ENCODE measurements around the gene CLIP1. TPM values are rescaled to one million over a fixed set of nuclear protein-coding genes. Genes with fewer than 3 reads are reported as not detected.
"Not testable (repeated sequence)": the region's sequence is repeated elsewhere in the genome, so short reads cannot be mapped to it uniquely, and the experiment has no call there.

CLIP1 gene
- total and polyA plus RNA-seq, 12 donors: 36.3 to 135 (median 97.9) TPM

DNA sequence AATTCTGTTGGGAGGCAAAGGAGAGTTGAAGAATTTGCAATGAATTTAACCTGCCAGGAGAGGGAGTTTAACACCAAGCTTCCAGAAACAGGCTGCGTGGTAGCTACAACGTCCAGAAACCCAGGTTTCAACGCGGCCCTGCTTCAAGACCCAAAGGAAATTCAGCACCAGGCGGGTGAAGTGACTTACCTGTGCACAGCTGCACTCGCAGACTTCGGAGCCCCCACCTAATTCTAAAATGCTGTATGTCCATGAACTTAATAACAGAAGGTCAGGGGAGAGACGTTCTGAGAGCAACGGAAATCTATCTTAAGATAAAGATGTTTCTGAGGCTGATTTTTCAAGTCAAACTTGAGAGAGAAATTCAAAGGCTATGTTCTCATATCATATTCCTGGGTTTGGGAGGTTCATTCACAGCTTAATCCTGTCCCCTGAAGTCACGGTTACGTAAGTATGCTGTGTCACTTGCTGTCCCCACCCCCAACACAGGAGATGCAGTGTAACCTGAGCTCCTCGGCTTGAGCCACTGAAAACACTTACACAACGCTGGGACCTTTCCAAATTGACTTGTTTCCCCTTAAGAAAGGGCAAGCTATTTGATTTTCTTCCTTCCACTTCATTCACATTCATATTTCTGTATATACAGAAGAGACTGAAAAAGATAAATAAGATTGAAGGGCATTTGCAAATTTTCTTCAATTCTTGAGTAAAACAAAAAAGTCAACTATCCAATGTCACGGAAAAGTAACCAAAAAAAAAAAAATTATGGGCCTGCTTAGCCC, 22.7 kb downstream of the CLIP1 start:
- WGBS, 2 donors: 20 to 22% methylated on average over 14 of the region's 14 CpGs
- peak; percentile 81 to 93 (median 91) for ATAC-seq
- H3K4me1 ChIP-seq: peaks cover 3 to 42% (median 19%) of the 10 kb centered on the region in 9 donors
- H3K4me3 ChIP-seq: peak overlapping the region in 7 of 10 donors; percentile 11 to 35 (median 28)
- TF ChIP-seq, protein P1, sequence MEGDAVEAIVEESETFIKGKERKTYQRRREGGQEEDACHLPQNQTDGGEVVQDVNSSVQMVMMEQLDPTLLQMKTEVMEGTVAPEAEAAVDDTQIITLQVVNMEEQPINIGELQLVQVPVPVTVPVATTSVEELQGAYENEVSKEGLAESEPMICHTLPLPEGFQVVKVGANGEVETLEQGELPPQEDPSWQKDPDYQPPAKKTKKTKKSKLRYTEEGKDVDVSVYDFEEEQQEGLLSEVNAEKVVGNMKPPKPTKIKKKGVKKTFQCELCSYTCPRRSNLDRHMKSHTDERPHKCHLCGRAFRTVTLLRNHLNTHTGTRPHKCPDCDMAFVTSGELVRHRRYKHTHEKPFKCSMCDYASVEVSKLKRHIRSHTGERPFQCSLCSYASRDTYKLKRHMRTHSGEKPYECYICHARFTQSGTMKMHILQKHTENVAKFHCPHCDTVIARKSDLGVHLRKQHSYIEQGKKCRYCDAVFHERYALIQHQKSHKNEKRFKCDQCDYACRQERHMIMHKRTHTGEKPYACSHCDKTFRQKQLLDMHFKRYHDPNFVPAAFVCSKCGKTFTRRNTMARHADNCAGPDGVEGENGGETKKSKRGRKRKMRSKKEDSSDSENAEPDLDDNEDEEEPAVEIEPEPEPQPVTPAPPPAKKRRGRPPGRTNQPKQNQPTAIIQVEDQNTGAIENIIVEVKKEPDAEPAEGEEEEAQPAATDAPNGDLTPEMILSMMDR (IDR thresholded peaks at IDR 0.05): peak; percentile 41 to 81 (median 67)
- DNase-seq: peak; percentile 25 to 76
- intact Hi-C loops (cut with DNase I): loop anchor here (1.0 to 5.0 kb wide), 6 partner anchors 21 to 78 kb away; no protein-coding TSS in a partner anchor
- no peaks in the 10 kb centered on the region for H3K9me3 ChIP-seq
- peaks cover 0 to 4% (median 0%) of the 10 kb centered on the region in 9 donors for H3K36me3 ChIP-seq
- no peaks in the 10 kb centered on the region for H3K27me3 ChIP-seq
- peak overlapping the region; percentile 38 to 92 (median 86) for H3K27ac ChIP-seq

- Histone ChIP-seq H3K4me3 (peak overlapping the region in 7 of 10 donors; percentile 11 to 35 (median 28)), H3K36me3 (peaks cover 0 to 4% (median 0%) of the 10 kb centered on the region in 9 donors), H3K27ac (peak overlapping the region in 9 of 10 donors; percentile 38 to 92 (median 86)), H3K4me1 (peaks cover 3 to 43% (median 19%) of the 10 kb centered on the region in 9 donors), H3K9me3 (no peaks in the 10 kb centered on the region), H3K27me3 (no peaks in the 10 kb centered on the region)
- ATAC-seq: peak in 7 of 8 donors; percentile 4 to 27 (median 11)
- TF ChIP-seq, protein P1 (IDR thresholded peaks at IDR 0.05): no peak
- DNase-seq: no peak
- WGBS, 2 donors: 21 to 47% methylated on average over 2 of the region's 2 CpGs
- intact Hi-C loops (cut with DNase I): loop anchor here in 9 of 10 donors (1.0 to 5.0 kb wide), 5 partner anchors 70 to 78 kb away; no protein-coding TSS in a partner anchor
These were observed 23.2 kb downstream of the CLIP1 start for GRCh38 chr12:122399254-122399591.

GRCh38 chr12:122397981-122398380, 24.5 kb downstream of the CLIP1 start:
- peaks cover 3 to 38% (median 19%) of the 10 kb centered on the region in 9 donors for H3K4me1 ChIP-seq
- H3K4me3 ChIP-seq, DNase-seq, ATAC-seq, H3K9me3 ChIP-seq, H3K27me3 ChIP-seq, H3K36me3 ChIP-seq, H3K27ac ChIP-seq: not testable (repeated sequence)
- WGBS, 2 donors: 96 to 97% methylated on average over 6 of the region's 6 CpGs
- intact Hi-C loops (cut with DNase I): loop anchor here in 3 of 10 donors (2.0 to 5.0 kb wide), 3 partner anchors 71 to 79 kb away; no protein-coding TSS in a partner anchor

DNA sequence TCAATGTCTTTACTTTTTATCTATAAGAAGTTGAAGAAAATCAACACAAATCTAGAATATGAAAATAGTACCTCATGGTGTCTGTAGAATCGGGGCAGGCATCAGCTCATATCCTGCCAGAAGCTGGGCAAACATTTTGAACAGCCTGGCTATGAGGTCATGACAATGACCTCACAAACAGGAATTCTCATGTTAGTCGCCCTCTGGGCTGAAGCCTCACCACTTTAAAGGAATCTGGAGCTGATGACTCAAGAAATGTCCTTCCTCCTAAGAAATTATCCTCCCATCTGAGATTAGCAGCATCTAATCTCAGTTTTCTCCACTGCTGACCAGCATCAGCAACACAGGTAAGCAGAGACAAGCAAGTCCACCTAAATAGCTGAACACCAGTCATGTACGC, 27.1 kb downstream of the CLIP1 start:
- ATAC-seq (peak in 1 of 8 donors; percentile 50), DNase-seq (no peak)
- intact Hi-C loops (cut with DNase I): loop anchor here in 2 of 10 donors (5.0 kb wide), 2 partner anchors 77 to 82 kb away; no protein-coding TSS in a partner anchor
- Histone ChIP-seq H3K27me3 (no peaks in the 10 kb centered on the region), H3K27ac (peak overlapping the region in 1 of 10 donors; percentile 12), H3K4me1 (peaks cover 3 to 18% (median 14%) of the 10 kb centered on the region in 9 donors), H3K36me3 (peaks cover 0 to 4% (median 0%) of the 10 kb centered on the region in 9 donors), H3K9me3 (no peaks in the 10 kb centered on the region), H3K4me3 (no peak overlapping the region)
- 73 to 77% methylated on average over 3 of the region's 3 CpGs for WGBS, 2 donors
- TF ChIP-seq, protein P1 (IDR thresholded peaks at IDR 0.05): no peak

Measured in heart right ventricle (tissue), 16 donors.